WTC11 (cell line): ENCODE results near the gene JMJD7. TPM values are rescaled to one million over a fixed set of nuclear protein-coding genes. Genes with fewer than 3 reads are reported as not detected.

Source experiments
- ATAC-seq: fragments of 200-7000 bp; cut with Tn5 transposase; 2 replicates; pipeline ENCODE4 v1.10.0; 2021; ENCODE audit warnings: mild to moderate bottlenecking, moderate library complexity
- CTCF ChIA-PET: fragments of 300-600 bp; sonication (Branson Sonifier 250); formaldehyde crosslinking; loops from one replicate; lab custom pipeline; 2021; ENCODE audit warnings: antibody characterized with exemption; lab: Charles Lee
- POLR2A ChIA-PET: fragments of 350-600 bp; sonication (Branson Sonifier 250); formaldehyde crosslinking; loops from one replicate; lab custom pipeline; 2021; ENCODE audit warnings: antibody characterized with exemption; lab: Charles Lee
- DNase-seq: peaks from one replicate; pipeline ENCODE4 v3.0.0; 2021; ENCODE audit warnings: low spot score
- H3K27ac Mint-ChIP-seq: 2 replicates; pipeline ENCODE4 v1.8.0; 2021; ENCODE audit warnings: mixed read lengths
- H3K27me3 Mint-ChIP-seq: 2 replicates; pipeline ENCODE4 v1.8.0; 2021; ENCODE audit warnings: low read depth, mild to moderate bottlenecking, moderate library complexity, mixed read lengths
- H3K36me3 Mint-ChIP-seq: 2 replicates; pipeline ENCODE4 v1.8.0; 2021; ENCODE audit warnings: mixed read lengths
- H3K4me1 Mint-ChIP-seq: 2 replicates; pipeline ENCODE4 v1.8.0; 2022; ENCODE audit warnings: mixed read lengths
- H3K4me3 Mint-ChIP-seq: 2 replicates; pipeline ENCODE4 v1.8.0; 2021; ENCODE audit warnings: mild to moderate bottlenecking, moderate library complexity, mixed read lengths
- H3K9me3 Mint-ChIP-seq: 2 replicates; pipeline ENCODE4 v1.8.0; 2021; ENCODE audit warnings: mixed read lengths
- ATF3 ChIP-seq: sonication (generic); formaldehyde crosslinking; conservative IDR thresholded peaks from 2 replicates; pipeline ENCODE4 v1.8.1; 2022; ENCODE audit warnings: mild to moderate bottlenecking, missing genetic modification reagents
- EMX1 ChIP-seq: fragments of 250-450 bp; sonication (Bioruptor Pico); IDR thresholded peaks from 2 replicates; pipeline ENCODE4 v1.8.0; 2021; ENCODE audit warnings: mild to moderate bottlenecking
- ETV6 ChIP-seq: sonication (generic); formaldehyde crosslinking; IDR thresholded peaks from 2 replicates; pipeline ENCODE4 v1.8.1; 2022; ENCODE audit warnings: mild to moderate bottlenecking, missing genetic modification reagents
- JUN ChIP-seq: sonication (generic); formaldehyde crosslinking; IDR thresholded peaks from 2 replicates; pipeline ENCODE4 v1.8.0; 2023; ENCODE audit warnings: mild to moderate bottlenecking, missing genetic modification reagents
- MYBL2 ChIP-seq: sonication (generic); formaldehyde crosslinking; IDR thresholded peaks from 2 replicates; pipeline ENCODE4 v1.8.1; 2023; ENCODE audit warnings: mild to moderate bottlenecking, moderate library complexity, missing genetic modification reagents
- NFYB ChIP-seq: sonication (generic); formaldehyde crosslinking; conservative IDR thresholded peaks from 2 replicates; pipeline ENCODE4 v1.8.0; 2022; ENCODE audit warnings: low read depth, missing genetic modification reagents
- PRDM15 ChIP-seq: sonication (generic); formaldehyde crosslinking; IDR thresholded peaks from 2 replicates; pipeline ENCODE4 v1.8.0; 2022; ENCODE audit warnings: missing genetic modification reagents
- TCF7 ChIP-seq: sonication (generic); formaldehyde crosslinking; IDR thresholded peaks from 2 replicates; pipeline ENCODE4 v1.8.0; 2022; ENCODE audit warnings: mild to moderate bottlenecking, low read depth, missing genetic modification reagents, moderate library complexity
- TEAD1 ChIP-seq: sonication (generic); formaldehyde crosslinking; IDR thresholded peaks from 2 replicates; pipeline ENCODE4 v1.8.0; 2022; ENCODE audit warnings: mild to moderate bottlenecking, missing genetic modification reagents
- ZMAT4 ChIP-seq: fragments of 250-450 bp; sonication (Bioruptor Pico); IDR thresholded peaks from 2 replicates; pipeline ENCODE4 v1.9.0; 2021; ENCODE audit warnings: mild to moderate bottlenecking
- ZNF263 ChIP-seq: sonication (generic); formaldehyde crosslinking; IDR thresholded peaks from 2 replicates; pipeline ENCODE4 v1.8.1; 2022; ENCODE audit warnings: low read depth, mild to moderate bottlenecking, moderate library complexity, missing genetic modification reagents
- ZNF423 ChIP-seq: fragments of 250-450 bp; sonication (Bioruptor Pico); IDR thresholded peaks from 2 replicates; pipeline ENCODE4 v2.1.2; 2022; ENCODE audit warnings: mild to moderate bottlenecking, moderate library complexity
- ZNF532 ChIP-seq: fragments of 250-450 bp; sonication (Bioruptor Pico); IDR thresholded peaks from 2 replicates; pipeline ENCODE4 v1.9.0; 2021; ENCODE audit warnings: mild to moderate bottlenecking, borderline replicate concordance
- ZNF671 ChIP-seq: fragments of 250-450 bp; sonication (Bioruptor Pico); IDR thresholded peaks from 2 replicates; pipeline ENCODE4 v1.8.0; 2021; ENCODE audit warnings: mild to moderate bottlenecking
- total RNA-seq: library from RNA; stranded (reverse); gene quantifications from 3 replicates; pipeline ENCODE4 v1.2.3, GENCODE V29; 2021
- TF ChIP-seq, protein P1 (sequence below): sonication (generic); formaldehyde crosslinking; IDR thresholded peaks from 2 replicates; pipeline ENCODE4 v1.8.1; 2022; ENCODE audit warnings: mild to moderate bottlenecking, moderate library complexity, missing genetic modification reagents
- TF ChIP-seq, protein P2 (sequence below): sonication (generic); formaldehyde crosslinking; IDR thresholded peaks from 2 replicates; pipeline ENCODE4 v1.8.1; 2022; ENCODE audit warnings: mild to moderate bottlenecking, missing genetic modification reagents, moderate library complexity, borderline replicate concordance

The JMJD7 gene
- total RNA-seq, 1 experiment from 2014 or later = 19.9 TPM

DNA sequence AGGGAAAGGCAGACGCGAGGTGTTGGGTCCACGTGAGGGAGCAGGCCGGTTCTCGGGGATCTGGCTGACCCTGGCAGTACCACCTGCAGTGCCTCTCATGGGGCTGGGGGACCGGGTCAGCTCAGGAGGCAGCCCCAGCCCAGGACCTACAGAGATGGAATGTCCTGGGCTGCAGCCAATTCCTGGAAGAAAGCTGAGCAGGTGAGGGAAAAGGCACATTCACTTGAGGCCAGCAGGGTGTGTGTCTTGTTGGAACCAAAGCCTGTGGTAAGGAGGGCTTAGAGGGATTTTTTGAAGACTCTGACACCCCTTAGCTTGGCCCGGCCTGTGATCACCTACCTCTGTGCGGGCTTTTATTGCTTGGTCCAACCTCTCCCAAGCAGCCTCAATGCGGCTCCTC lies 26.6 kb downstream of the JMJD7 start:
- Mint-ChIP-seq H3K27me3 (no peaks in the 10 kb centered on the region), H3K9me3 (no peaks in the 10 kb centered on the region), H3K36me3 (no peaks in the 10 kb centered on the region), H3K4me1 (peaks cover 4% of the 10 kb centered on the region), H3K4me3 (no peak overlapping the region), H3K27ac (no peak overlapping the region)
- TF ChIP-seq ATF3 (CRISPR knock-in tag) (no peak), ZMAT4 (no peak), NFYB (no peak), ZNF532 (CRISPR knock-in tag) (no peak), ZNF671 (CRISPR knock-in tag) (no peak), MYBL2 (CRISPR knock-in tag) (no peak), PRDM15 (CRISPR knock-in tag) (no peak), ZNF423 (CRISPR knock-in tag) (no peak), JUN (no peak), ETV6 (CRISPR knock-in tag) (no peak), TCF7 (CRISPR knock-in tag) (no peak), ZNF263 (CRISPR knock-in tag) (no peak), TEAD1 (no peak), EMX1 (CRISPR knock-in tag) (no peak)
- TF ChIP-seq, protein P1, sequence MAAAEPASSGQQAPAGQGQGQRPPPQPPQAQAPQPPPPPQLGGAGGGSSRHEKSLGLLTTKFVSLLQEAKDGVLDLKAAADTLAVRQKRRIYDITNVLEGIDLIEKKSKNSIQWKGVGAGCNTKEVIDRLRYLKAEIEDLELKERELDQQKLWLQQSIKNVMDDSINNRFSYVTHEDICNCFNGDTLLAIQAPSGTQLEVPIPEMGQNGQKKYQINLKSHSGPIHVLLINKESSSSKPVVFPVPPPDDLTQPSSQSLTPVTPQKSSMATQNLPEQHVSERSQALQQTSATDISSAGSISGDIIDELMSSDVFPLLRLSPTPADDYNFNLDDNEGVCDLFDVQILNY = no peak
- TF ChIP-seq, protein P2, sequence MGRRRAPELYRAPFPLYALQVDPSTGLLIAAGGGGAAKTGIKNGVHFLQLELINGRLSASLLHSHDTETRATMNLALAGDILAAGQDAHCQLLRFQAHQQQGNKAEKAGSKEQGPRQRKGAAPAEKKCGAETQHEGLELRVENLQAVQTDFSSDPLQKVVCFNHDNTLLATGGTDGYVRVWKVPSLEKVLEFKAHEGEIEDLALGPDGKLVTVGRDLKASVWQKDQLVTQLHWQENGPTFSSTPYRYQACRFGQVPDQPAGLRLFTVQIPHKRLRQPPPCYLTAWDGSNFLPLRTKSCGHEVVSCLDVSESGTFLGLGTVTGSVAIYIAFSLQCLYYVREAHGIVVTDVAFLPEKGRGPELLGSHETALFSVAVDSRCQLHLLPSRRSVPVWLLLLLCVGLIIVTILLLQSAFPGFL (CRISPR knock-in tag) = no peak
- DNase-seq = no peak
- ChIA-PET POLR2A (interaction anchor here (1.3 kb wide), 1 partner anchor 31 kb away, joined by 3 read pairs; no protein-coding TSS in a partner anchor), CTCF (no interaction called here)
- no peak for ATAC-seq
